Measurements from ENCODE around the gene CTNNA1. TPM values are rescaled to one million over a fixed set of nuclear protein-coding genes. Genes with fewer than 3 reads are reported as not detected.

Gene CTNNA1
- polyA plus RNA-seq, 1 of the 3 experiments (the other 2 are of a cell fraction) = 130 TPM

DNA sequence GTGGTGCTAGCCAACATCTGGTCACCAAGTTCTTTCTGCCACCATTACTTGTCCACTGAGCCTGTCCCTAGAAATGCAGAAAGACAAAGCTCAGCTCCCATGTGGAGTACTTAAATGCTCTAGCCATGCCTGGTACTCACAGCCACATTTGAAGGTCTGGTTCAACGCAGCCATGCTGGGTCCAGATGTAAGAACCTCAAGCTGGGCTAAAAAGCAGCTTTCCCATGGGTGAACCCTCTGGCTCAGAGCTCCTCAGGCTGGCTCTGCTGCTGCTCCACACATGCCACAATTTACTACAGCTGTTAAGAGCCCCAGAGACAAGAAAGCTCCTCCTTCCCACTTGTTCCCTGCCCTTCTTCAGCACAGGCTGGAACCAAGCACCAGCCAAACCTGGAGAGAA is 219.0 kb downstream of the CTNNA1 start:
- Histone ChIP-seq H3K79me2 (ENCODE audit: insufficient read depth) (no peaks in the 10 kb centered on the region), H3F3A (replicated peaks; ENCODE audit: insufficient read depth) (no peaks in the 10 kb centered on the region), H2AFZ (ENCODE audit: low read depth) (no peak overlapping the region), H4K20me1 (ENCODE audit: insufficient read depth) (no peaks in the 10 kb centered on the region), H3K27me3 (ENCODE audit: insufficient read depth) (no peaks in the 10 kb centered on the region), H3K4me2 (no peak overlapping the region), H3K4me3 (ENCODE audit: low read depth in 2 of 2, low read length in 1 of 2) (no peak overlapping the region), H3K9me3 (no peaks in the 10 kb centered on the region), H3K9ac (no peak overlapping the region), H3K4me1 (ENCODE audit: control insufficient read depth in 1 of 2, insufficient read depth in 2 of 2, low read depth in 1 of 2, low read length in 1 of 2) (peaks cover 0 to 68% of the 10 kb centered on the region in 2 experiments; a peak in 3 of 4 replicates), H3K9me2 (no peaks in the 10 kb centered on the region), H3K36me3 (replicated peaks in 1 of 2; ENCODE audit: control insufficient read depth in 1 of 2, insufficient read depth in 2 of 2, low read length in 1 of 2) (no peaks in the 10 kb centered on the region), H3K27ac (ENCODE audit: low read depth in 2 of 2, low read length in 1 of 2) (peak overlapping the region in 1 of 2 experiments; percentile 16; a peak in 1 of 4 replicates)
- TF ChIP-seq POLR2AphosphoS5 (IDR thresholded peaks at IDR 0.05; ENCODE audit: low read depth, low read length) (no peak), SIN3A (IDR thresholded peaks at IDR 0.05; ENCODE audit: borderline replicate concordance, low read depth, low read length) (no peak), EP300 (IDR thresholded peaks at IDR 0.05; ENCODE audit: borderline replicate concordance in 1 of 2, low read depth in 1 of 2, low read length in 1 of 2) (no peak), SMC3 (IDR thresholded peaks at IDR 0.05; ENCODE audit: low read depth, low read length) (no peak)
- no peak for DNase-seq
- POLR2A ChIA-PET = interaction anchor here (0.5 to 1.2 kb wide), 3 partner anchors 17 to 163 kb away, joined by 3 to 5 read pairs (median 3); no protein-coding TSS in a partner anchor
- 88% methylated on average over 1 of the region's 1 CpG for WGBS (ENCODE audit: low lambda C conversion rate)
- CTCF ChIA-PET = interaction anchor here (0.5 to 1.6 kb wide), 3 partner anchors 183 to 377 kb away, joined by 3 to 4 read pairs (median 3); no protein-coding TSS in a partner anchor

DNA sequence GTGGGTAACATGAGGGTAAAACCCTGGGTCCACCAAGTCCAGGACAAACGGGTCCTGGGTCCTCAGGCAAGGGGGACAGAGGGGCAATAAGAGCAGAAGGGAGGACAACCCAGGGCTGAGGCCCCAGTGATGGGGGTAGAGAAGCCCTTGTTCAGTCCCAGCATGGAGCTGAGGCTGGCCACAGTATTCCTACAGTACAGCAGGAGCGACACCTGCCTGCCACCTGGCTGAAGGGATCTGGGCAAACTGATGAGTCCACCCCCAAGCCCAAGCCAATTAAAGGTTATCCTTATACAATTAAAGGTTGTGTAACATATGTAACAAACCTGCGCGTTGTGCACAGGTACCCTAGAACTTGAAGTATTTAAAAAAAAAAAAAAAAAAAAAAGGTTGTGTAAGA is 219.6 kb downstream of the CTNNA1 start:
- Histone ChIP-seq H3K4me1 (ENCODE audit: control insufficient read depth in 1 of 2, insufficient read depth in 2 of 2, low read depth in 1 of 2, low read length in 1 of 2) (peaks cover 0 to 62% of the 10 kb centered on the region in 2 experiments; a peak in 3 of 4 replicates), H3K36me3 (replicated peaks in 1 of 2; ENCODE audit: control insufficient read depth in 1 of 2, insufficient read depth in 2 of 2, low read length in 1 of 2) (no peaks in the 10 kb centered on the region), H3K9me2 (no peaks in the 10 kb centered on the region), H3F3A (replicated peaks; ENCODE audit: insufficient read depth) (no peaks in the 10 kb centered on the region), H3K79me2 (ENCODE audit: insufficient read depth) (no peaks in the 10 kb centered on the region), H3K4me2 (no peak overlapping the region), H4K20me1 (ENCODE audit: insufficient read depth) (no peaks in the 10 kb centered on the region), H2AFZ (ENCODE audit: low read depth) (no peak overlapping the region), H3K27me3 (ENCODE audit: insufficient read depth) (no peaks in the 10 kb centered on the region), H3K9ac (no peak overlapping the region), H3K4me3 (ENCODE audit: low read depth in 2 of 2, low read length in 1 of 2) (no peak overlapping the region), H3K27ac (ENCODE audit: low read depth in 2 of 2, low read length in 1 of 2) (no peak overlapping the region), H3K9me3 (no peaks in the 10 kb centered on the region)
- POLR2A ChIA-PET = interaction anchor here (1.2 kb wide), 1 partner anchor 18 kb away, joined by 3 read pairs; no protein-coding TSS in a partner anchor
- TF ChIP-seq RAD21 (IDR thresholded peaks at IDR 0.05; ENCODE audit: low read length) (peak; percentile 33), CHD2 (IDR thresholded peaks at IDR 0.05; ENCODE audit: low read length, partially characterized antibody) (no peak), SMC3 (IDR thresholded peaks at IDR 0.05; ENCODE audit: low read depth, low read length) (peak; percentile 11; the same call in 1 of the 2 replicates), GATA2 (CRISPR knock-in tag; IDR thresholded peaks at IDR 0.05) (no peak)
- WGBS (ENCODE audit: low lambda C conversion rate) = 98% methylated on average over 4 of the region's 4 CpGs
- CTCF ChIA-PET = interaction anchor here (0.5 to 1.8 kb wide), 4 partner anchors 13 to 377 kb away, joined by 3 to 9 read pairs (median 4); no protein-coding TSS in a partner anchor
- DNase-seq = no peak

DNA sequence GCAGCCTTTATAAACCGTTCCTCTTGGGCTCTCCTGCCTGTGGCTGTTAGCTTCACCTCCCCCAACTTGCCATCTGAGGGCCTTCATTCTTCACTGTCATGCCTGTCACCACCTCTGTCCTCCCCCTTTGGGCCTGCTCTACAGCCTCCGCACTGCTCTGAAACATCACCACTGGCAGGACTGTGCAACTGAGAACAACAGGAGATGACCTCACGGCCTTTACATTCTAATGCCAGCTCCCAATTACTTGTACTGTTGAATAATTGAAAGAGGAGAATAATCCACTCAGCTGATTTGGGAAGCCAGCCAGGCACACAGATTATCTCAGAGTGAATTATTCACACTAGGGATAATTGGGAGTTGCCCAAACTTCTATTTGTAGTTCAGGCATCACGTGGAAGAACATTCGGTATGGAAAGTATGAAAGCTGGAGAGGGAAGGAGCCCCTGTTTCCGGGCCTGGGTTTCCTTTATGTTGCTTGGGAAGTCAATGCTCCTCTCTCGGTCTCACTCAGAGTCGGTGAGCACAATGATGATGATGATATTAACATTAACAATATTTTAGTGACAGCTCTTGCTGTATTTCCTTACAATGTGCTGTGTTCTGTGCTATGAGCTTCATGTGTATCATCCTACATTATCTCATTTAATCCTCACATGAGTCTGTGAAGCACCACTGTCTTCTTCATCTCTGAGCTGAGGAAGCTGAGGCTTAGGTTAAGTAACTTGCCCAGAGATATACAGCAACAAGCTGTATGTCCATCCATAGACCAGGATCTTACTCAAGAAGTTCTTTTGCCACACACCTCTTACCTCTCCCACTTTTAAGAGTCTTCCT is 221.2 kb downstream of the CTNNA1 start:
- H2AFZ ChIP-seq (ENCODE audit: low read depth) = no peak overlapping the region
- peaks cover 0 to 46% of the 10 kb centered on the region in 2 experiments; a peak in 3 of 4 replicates for H3K4me1 ChIP-seq (ENCODE audit: control insufficient read depth in 1 of 2, insufficient read depth in 2 of 2, low read depth in 1 of 2, low read length in 1 of 2)
- H3K36me3 ChIP-seq (replicated peaks in 1 of 2; ENCODE audit: control insufficient read depth in 1 of 2, insufficient read depth in 2 of 2, low read length in 1 of 2) = no peaks in the 10 kb centered on the region
- no peak for DNase-seq
- no peak overlapping the region for H3K9ac ChIP-seq
- H3K27ac ChIP-seq (ENCODE audit: low read depth in 2 of 2, low read length in 1 of 2) = peak overlapping the region in 1 of 2 experiments; percentile 11; a peak in 1 of 4 replicates
- ChIA-PET CTCF (interaction anchor here (1.8 to 2.1 kb wide), 3 partner anchors 11 to 395 kb away, joined by 5 to 9 read pairs (median 6); no protein-coding TSS in a partner anchor), POLR2A (no interaction called here)
- no peaks in the 10 kb centered on the region for H3F3A ChIP-seq (replicated peaks; ENCODE audit: insufficient read depth)
- H3K9me3 ChIP-seq = no peaks in the 10 kb centered on the region
- no peak overlapping the region for H3K4me2 ChIP-seq
- H3K79me2 ChIP-seq (ENCODE audit: insufficient read depth) = no peaks in the 10 kb centered on the region
- 93% methylated on average over 8 of the region's 8 CpGs for WGBS (ENCODE audit: low lambda C conversion rate)
- H3K9me2 ChIP-seq = no peaks in the 10 kb centered on the region
- H3K27me3 ChIP-seq (ENCODE audit: insufficient read depth) = no peaks in the 10 kb centered on the region
- H4K20me1 ChIP-seq (ENCODE audit: insufficient read depth) = no peaks in the 10 kb centered on the region
- TF ChIP-seq RXRA (IDR thresholded peaks at IDR 0.05; ENCODE audit: borderline replicate concordance, low read depth) = no peak
- no peak for TF ChIP-seq FOXM1 (IDR thresholded peaks at IDR 0.05; ENCODE audit: low read depth)
- TF ChIP-seq GATA2 (CRISPR knock-in tag; IDR thresholded peaks at IDR 0.05) = no peak
- no peak for TF ChIP-seq SIN3A (IDR thresholded peaks at IDR 0.05; ENCODE audit: borderline replicate concordance, low read depth, low read length)
- no peak for TF ChIP-seq NRF1 (IDR thresholded peaks at IDR 0.05; ENCODE audit: low read depth, low read length)
- no peak for TF ChIP-seq RFX5 (IDR thresholded peaks at IDR 0.05; ENCODE audit: low read length)
- TF ChIP-seq FOXJ3 (CRISPR knock-in tag; IDR thresholded peaks at IDR 0.05) = no peak
- TF ChIP-seq NFIC (IDR thresholded peaks at IDR 0.05; ENCODE audit: borderline replicate concordance) = no peak
- TF ChIP-seq, protein P1, sequence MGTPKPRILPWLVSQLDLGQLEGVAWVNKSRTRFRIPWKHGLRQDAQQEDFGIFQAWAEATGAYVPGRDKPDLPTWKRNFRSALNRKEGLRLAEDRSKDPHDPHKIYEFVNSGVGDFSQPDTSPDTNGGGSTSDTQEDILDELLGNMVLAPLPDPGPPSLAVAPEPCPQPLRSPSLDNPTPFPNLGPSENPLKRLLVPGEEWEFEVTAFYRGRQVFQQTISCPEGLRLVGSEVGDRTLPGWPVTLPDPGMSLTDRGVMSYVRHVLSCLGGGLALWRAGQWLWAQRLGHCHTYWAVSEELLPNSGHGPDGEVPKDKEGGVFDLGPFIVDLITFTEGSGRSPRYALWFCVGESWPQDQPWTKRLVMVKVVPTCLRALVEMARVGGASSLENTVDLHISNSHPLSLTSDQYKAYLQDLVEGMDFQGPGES (IDR thresholded peaks at IDR 0.05; ENCODE audit: low read depth, low read length) = no peak
- TF ChIP-seq YY1 (IDR thresholded peaks at IDR 0.05; ENCODE audit: low read depth) = no peak
- TF ChIP-seq, protein P2, sequence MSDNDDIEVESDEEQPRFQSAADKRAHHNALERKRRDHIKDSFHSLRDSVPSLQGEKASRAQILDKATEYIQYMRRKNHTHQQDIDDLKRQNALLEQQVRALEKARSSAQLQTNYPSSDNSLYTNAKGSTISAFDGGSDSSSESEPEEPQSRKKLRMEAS (IDR thresholded peaks at IDR 0.05; ENCODE audit: low read depth) = no peak
- TF ChIP-seq RAD21 (IDR thresholded peaks at IDR 0.05; ENCODE audit: low read length) = no peak
- TF ChIP-seq GABPA (IDR thresholded peaks at IDR 0.05; ENCODE audit: low read depth) = no peak
- TF ChIP-seq RCOR1 (IDR thresholded peaks at IDR 0.05; ENCODE audit: low read length) = no peak
- TF ChIP-seq CHD2 (IDR thresholded peaks at IDR 0.05; ENCODE audit: low read length, partially characterized antibody) = no peak
- TF ChIP-seq TCF12 (IDR thresholded peaks at IDR 0.05) = no peak
- no peak overlapping the region for H3K4me3 ChIP-seq (ENCODE audit: low read depth in 2 of 2, low read length in 1 of 2)

All from SK-N-SH (cell line).